ENCODE measurements around the gene CSTF3. TPM values are rescaled to one million over a fixed set of nuclear protein-coding genes. Genes with fewer than 3 reads are reported as not detected.
"Not testable (repeated sequence)": the region's sequence is repeated elsewhere in the genome, so short reads cannot be mapped to it uniquely, and the experiment has no call there.

CSTF3 gene
- total RNA-seq, 1 donor from 2014 or later, result 17.9 TPM

DNA sequence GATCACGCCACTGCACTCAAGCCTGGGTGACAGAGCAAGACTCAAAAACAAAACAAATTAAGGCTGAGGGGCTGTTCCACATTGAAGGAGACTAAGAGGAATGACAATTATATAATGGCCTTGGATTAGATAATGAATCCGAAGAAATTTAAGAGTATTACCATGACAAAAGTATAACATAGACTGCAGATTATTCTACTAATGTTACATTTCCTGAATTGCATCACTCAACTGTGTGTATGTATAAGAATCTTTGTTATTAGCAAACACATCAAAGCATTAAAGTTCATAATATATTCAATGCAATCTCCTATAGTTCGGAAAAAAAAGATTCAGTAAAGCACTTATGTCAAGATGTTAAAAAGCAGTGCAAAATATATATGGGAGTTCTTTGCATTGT, 27.5 kb downstream of the CSTF3 start:
- Mint-ChIP-seq H3K27me3 (ENCODE audit: low read depth) (no peaks in the 10 kb centered on the region), H3K4me3 (ENCODE audit: unreplicated experiment) (no peak overlapping the region)

DNA sequence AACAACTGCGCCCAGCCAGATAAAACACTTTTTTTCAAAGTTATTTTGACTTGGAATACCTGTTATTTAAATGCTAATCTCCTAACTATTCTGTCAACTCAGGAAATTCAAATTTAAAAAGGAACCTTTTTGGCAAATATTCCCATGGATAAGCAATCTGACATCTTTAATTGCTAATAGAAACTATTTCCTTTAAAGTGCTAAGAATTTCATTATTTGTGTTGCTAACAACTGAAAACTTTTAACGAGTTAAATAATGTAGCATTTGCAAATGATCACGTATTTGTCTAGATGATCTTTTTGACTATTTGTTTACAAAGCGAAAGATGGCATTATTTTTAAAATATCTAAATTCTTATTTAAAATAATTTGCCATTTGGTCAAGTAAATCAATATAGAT, 28.8 kb downstream of the CSTF3 start:
- Mint-ChIP-seq H3K4me1 (ENCODE audit: low read depth) (peaks cover 26% of the 10 kb centered on the region), H3K4me3 (ENCODE audit: unreplicated experiment) (no peak overlapping the region), H3K27me3 (ENCODE audit: low read depth) (no peaks in the 10 kb centered on the region), H3K9me3 (ENCODE audit: low read depth) (no peaks in the 10 kb centered on the region), H3K27ac (ENCODE audit: unreplicated experiment) (no peak overlapping the region), H3K36me3 (ENCODE audit: low read depth) (no peaks in the 10 kb centered on the region)
- TF ChIP-seq, protein P1, sequence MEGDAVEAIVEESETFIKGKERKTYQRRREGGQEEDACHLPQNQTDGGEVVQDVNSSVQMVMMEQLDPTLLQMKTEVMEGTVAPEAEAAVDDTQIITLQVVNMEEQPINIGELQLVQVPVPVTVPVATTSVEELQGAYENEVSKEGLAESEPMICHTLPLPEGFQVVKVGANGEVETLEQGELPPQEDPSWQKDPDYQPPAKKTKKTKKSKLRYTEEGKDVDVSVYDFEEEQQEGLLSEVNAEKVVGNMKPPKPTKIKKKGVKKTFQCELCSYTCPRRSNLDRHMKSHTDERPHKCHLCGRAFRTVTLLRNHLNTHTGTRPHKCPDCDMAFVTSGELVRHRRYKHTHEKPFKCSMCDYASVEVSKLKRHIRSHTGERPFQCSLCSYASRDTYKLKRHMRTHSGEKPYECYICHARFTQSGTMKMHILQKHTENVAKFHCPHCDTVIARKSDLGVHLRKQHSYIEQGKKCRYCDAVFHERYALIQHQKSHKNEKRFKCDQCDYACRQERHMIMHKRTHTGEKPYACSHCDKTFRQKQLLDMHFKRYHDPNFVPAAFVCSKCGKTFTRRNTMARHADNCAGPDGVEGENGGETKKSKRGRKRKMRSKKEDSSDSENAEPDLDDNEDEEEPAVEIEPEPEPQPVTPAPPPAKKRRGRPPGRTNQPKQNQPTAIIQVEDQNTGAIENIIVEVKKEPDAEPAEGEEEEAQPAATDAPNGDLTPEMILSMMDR (IDR thresholded peaks at IDR 0.05), result no peak
- DNase-seq (ENCODE audit: low spot score), result no peak

More for the DNA sequence above, 27.5 kb downstream of the CSTF3 start:
- Mint-ChIP-seq H3K4me1 (ENCODE audit: low read depth) (peaks cover 26% of the 10 kb centered on the region), H3K27ac (ENCODE audit: unreplicated experiment) (no peak overlapping the region), H3K9me3 (ENCODE audit: low read depth) (no peaks in the 10 kb centered on the region), H3K36me3 (ENCODE audit: low read depth) (no peaks in the 10 kb centered on the region)
- TF ChIP-seq, protein P1 (IDR thresholded peaks at IDR 0.05), result no peak
- no peak for DNase-seq (ENCODE audit: low spot score)

DNA sequence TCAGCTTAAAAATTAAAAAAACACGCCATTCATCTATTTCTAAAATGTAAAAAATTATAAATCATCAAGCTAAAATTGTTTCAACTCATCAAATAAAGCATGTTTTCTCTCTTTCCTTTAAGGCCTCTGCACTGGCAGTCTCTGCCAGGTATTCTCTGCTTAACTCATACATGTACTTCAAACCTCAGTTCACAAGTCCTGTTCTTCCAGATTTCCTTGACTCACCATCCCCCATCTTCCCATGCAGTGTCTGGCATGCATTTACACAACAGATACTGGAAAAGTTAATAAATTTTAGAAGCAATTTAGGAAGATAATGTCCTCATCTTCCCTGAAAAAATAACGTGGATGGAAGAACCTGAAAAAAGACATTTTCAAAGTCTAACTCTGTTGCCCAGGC, 32.5 kb downstream of the CSTF3 start:
- Mint-ChIP-seq H3K4me1 (ENCODE audit: low read depth) (peaks cover 4% of the 10 kb centered on the region), H3K9me3 (ENCODE audit: low read depth) (no peaks in the 10 kb centered on the region), H3K27me3 (ENCODE audit: low read depth) (no peaks in the 10 kb centered on the region), H3K36me3 (ENCODE audit: low read depth) (peaks cover 4% of the 10 kb centered on the region), H3K4me3 (ENCODE audit: unreplicated experiment) (no peak overlapping the region), H3K27ac (ENCODE audit: unreplicated experiment) (no peak overlapping the region)
- no peak for DNase-seq (ENCODE audit: low spot score)
- TF ChIP-seq, protein P1 (IDR thresholded peaks at IDR 0.05), result no peak

DNA sequence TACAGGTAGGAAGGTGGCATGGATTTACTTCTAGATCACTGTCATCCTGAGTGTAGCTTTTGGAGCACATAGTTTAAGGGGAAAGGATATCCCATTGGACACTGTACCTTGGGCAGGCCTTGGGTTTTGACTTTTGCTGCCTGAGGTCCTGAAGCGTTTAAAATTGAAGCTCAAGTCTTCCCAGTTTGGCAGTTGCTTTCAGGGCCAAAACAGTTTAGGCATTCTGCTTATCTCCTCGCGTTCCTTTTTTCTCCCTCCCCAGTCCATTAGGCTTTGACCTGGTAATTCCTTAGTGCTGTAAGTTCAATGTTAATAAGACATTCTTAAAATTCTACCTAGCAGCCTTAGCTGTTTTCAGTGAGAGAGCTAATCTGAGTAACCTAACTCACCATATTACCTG, 35.7 kb downstream of the CSTF3 start:
- peaks cover 4% of the 10 kb centered on the region for H3K36me3 Mint-ChIP-seq (ENCODE audit: low read depth)
- H3K4me1 Mint-ChIP-seq (ENCODE audit: low read depth), result peaks cover 4% of the 10 kb centered on the region
- H3K27ac Mint-ChIP-seq (ENCODE audit: unreplicated experiment), result no peak overlapping the region
- H3K9me3 Mint-ChIP-seq (ENCODE audit: low read depth), result no peaks in the 10 kb centered on the region
- H3K4me3 Mint-ChIP-seq (ENCODE audit: unreplicated experiment), result no peak overlapping the region
- TF ChIP-seq, protein P1 (IDR thresholded peaks at IDR 0.05), result no peak
- no peak for DNase-seq (ENCODE audit: low spot score)
- no peaks in the 10 kb centered on the region for H3K27me3 Mint-ChIP-seq (ENCODE audit: low read depth)

DNA sequence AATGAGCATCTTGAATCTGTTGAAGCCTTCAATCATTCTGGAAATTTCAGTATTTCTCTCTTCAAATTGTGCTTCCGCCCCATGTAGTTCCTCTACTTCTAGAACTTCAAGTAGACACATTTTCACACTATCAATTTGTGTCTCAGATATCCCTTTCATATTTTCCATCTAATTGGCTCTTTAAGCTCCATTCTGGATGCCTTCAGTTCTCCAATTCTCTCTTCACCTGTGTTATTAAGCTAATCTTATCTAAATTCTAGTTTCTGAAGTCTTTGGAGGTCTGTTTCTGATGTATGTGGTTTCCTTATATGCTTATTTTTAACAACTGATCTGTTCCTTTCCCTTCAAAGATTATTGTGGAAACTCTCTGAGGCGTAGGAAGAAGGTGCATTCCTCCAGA, 36.3 kb downstream of the CSTF3 start:
- no peak overlapping the region for H3K27ac Mint-ChIP-seq (ENCODE audit: unreplicated experiment)
- no peaks in the 10 kb centered on the region for H3K27me3 Mint-ChIP-seq (ENCODE audit: low read depth)
- no peak overlapping the region for H3K4me3 Mint-ChIP-seq (ENCODE audit: unreplicated experiment)
- no peak for DNase-seq (ENCODE audit: low spot score)
- TF ChIP-seq, protein P1 (IDR thresholded peaks at IDR 0.05), result no peak
- H3K4me1 Mint-ChIP-seq (ENCODE audit: low read depth), result peaks cover 4% of the 10 kb centered on the region
- H3K9me3 Mint-ChIP-seq (ENCODE audit: low read depth), result no peaks in the 10 kb centered on the region
- H3K36me3 Mint-ChIP-seq (ENCODE audit: low read depth), result peaks cover 4% of the 10 kb centered on the region

DNA sequence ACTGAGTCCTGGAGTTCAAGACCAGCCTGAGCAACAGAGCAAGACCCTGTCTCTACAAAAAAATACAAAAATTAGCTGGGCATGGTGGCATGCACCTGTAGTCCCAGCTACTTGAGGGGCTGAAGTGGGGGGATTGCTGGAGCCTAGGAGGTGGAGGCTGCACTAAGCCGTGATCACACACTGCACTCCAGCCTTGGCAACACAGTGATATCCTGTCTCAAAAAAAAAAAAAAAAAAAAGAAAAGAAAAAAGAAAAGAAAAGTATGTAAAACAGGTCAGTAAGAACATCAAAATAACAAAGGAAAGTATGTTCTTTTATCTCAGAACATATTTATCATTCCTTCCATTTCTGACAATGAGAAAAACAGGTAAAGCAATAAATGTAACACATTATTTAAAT, 38.6 kb downstream of the CSTF3 start:
- not testable (repeated sequence) for H3K4me3 Mint-ChIP-seq (ENCODE audit: unreplicated experiment); H3K9me3 Mint-ChIP-seq (ENCODE audit: low read depth); H3K27me3 Mint-ChIP-seq (ENCODE audit: low read depth); H3K4me1 Mint-ChIP-seq (ENCODE audit: low read depth); DNase-seq (ENCODE audit: low spot score); H3K36me3 Mint-ChIP-seq (ENCODE audit: low read depth); H3K27ac Mint-ChIP-seq (ENCODE audit: unreplicated experiment)

Data from chondrocyte (in vitro differentiated cells).